Endothelial cell of umbilical vein (primary cell): ENCODE data around the gene MAF. TPM values are rescaled to one million over a fixed set of nuclear protein-coding genes. Genes with fewer than 3 reads are reported as not detected.

ENCODE experiments used
- BruUV-seq: library from RNA; stranded (reverse); fragments of 400-500 nt; replicated peaks from 2 replicates; lab custom pipeline; 2021; lab: Mats Ljungman, UMichigan
- CTCF ChIA-PET: fragments of 300-600, 350-600 bp; sonication (Branson Sonifier 250); formaldehyde crosslinking; loops from one replicate; lab custom pipeline; 2021; ENCODE audit warnings: antibody characterized with exemption, inconsistent platforms; lab: Charles Lee
- POLR2A ChIA-PET: fragments of 300-600, 350-600 bp; sonication (Branson Sonifier 250); formaldehyde crosslinking; loops from one replicate; lab custom pipeline; 2021; ENCODE audit warnings: antibody characterized with exemption, inconsistent platforms; lab: Charles Lee
- DNase-seq: peaks from one replicate; pipeline ENCODE4 v3.0.0-alpha.2; 2011; ENCODE audit warnings: low read depth, low spot score
- FAIRE-seq: peaks from 2 replicates; lab custom pipeline; 2011; peaks lifted over from hg19 to GRCh38; lab: Jason Lieb, UNC
- H2AFZ ChIP-seq: 2 replicates; pipeline ENCODE4 v1.6.0; 2012; ENCODE audit warnings: low read depth, low read length, control low read depth, inconsistent platforms
- H3K27ac ChIP-seq: 2 replicates; pipeline ENCODE4 v1.5.1; 2011; ENCODE audit warnings: low read depth, mild to moderate bottlenecking, control low read depth, low read length, moderate library complexity; ENCODE audit not compliant: insufficient read depth
- H3K27me3 ChIP-seq, 2 experiments: 2 replicates each; pipeline versions ENCODE4 v1.6.0 to v1.6.1; 2011; ENCODE audit warnings: low read length in 2 of 2, mixed read lengths in 1 of 2; ENCODE audit not compliant: control insufficient read depth in 2 of 2, insufficient read depth in 2 of 2
- H3K36me3 ChIP-seq, 2 experiments: 2 replicates in 1 of 2; 3 replicates in 1 of 2; pipeline ENCODE4 v1.5.1; 2011; ENCODE audit warnings: low read length in 2 of 2, mild to moderate bottlenecking in 1 of 2, moderate library complexity in 1 of 2; ENCODE audit not compliant: control insufficient read depth in 2 of 2, insufficient read depth in 2 of 2; ENCODE audit errors: extremely low read depth in 1 of 2
- H3K4me1 ChIP-seq: 3 replicates; pipeline ENCODE4 v1.5.1; 2011; ENCODE audit warnings: mild to moderate bottlenecking, low read length; ENCODE audit not compliant: control insufficient read depth, insufficient read depth; ENCODE audit errors: extremely low read depth
- H3K4me2 ChIP-seq: 2 replicates; pipeline ENCODE4 v1.6.1; 2011; ENCODE audit warnings: low read length, control low read depth, mixed read lengths; ENCODE audit not compliant: insufficient read depth
- H3K4me3 ChIP-seq, 3 experiments: fragments of 200-600 bp in 1 of 3; sonication (generic), shearing (Covaris generic) in 1 of 3; replicated peaks in 1 of 3; 2 replicates each; pipeline ENCODE4 v1.5.1; 2011 to 2016; ENCODE audit warnings: control low read depth in 3 of 3, low read length in 3 of 3, mild to moderate bottlenecking in 2 of 3, inconsistent platforms in 1 of 3, low read depth in 1 of 3, moderate library complexity in 1 of 3; ENCODE audit not compliant: insufficient read depth in 1 of 3
- H3K79me2 ChIP-seq: 2 replicates; pipeline ENCODE4 v1.6.0; 2012; ENCODE audit warnings: low read length, inconsistent platforms; ENCODE audit not compliant: control insufficient read depth, insufficient read depth
- H3K9ac ChIP-seq: replicated peaks from 2 replicates; pipeline ENCODE3; 2011; ENCODE audit warnings: low read length, control low read depth; ENCODE audit not compliant: insufficient read depth; ENCODE audit errors: extremely low read depth
- H3K9me1 ChIP-seq: replicated peaks from 3 replicates; pipeline ENCODE4 v1.6.0; 2011; ENCODE audit warnings: mild to moderate bottlenecking, low read length; ENCODE audit not compliant: control insufficient read depth, insufficient read depth; ENCODE audit errors: extremely low read depth
- H3K9me3 ChIP-seq: replicated peaks from 2 replicates; pipeline ENCODE4 v1.5.1; 2012; ENCODE audit warnings: low read length, inconsistent platforms; ENCODE audit not compliant: control insufficient read depth, insufficient read depth
- H4K20me1 ChIP-seq: replicated peaks from 2 replicates; pipeline ENCODE3; 2011; ENCODE audit warnings: mild to moderate bottlenecking, low read length; ENCODE audit not compliant: control insufficient read depth, insufficient read depth; ENCODE audit errors: extremely low read depth
- EZH2 ChIP-seq: IDR thresholded peaks from 2 replicates; pipeline ENCODE4 v1.6.1; 2012; ENCODE audit warnings: borderline replicate concordance, low read depth, mild to moderate bottlenecking, moderate library complexity, low read length, inconsistent platforms; ENCODE audit not compliant: severe bottlenecking
- FOS ChIP-seq: IDR thresholded peaks from 2 replicates; pipeline ENCODE4 v1.6.1; 2011; ENCODE audit warnings: mild to moderate bottlenecking, low read length, moderate library complexity, borderline replicate concordance; ENCODE audit not compliant: insufficient read depth
- GATA2 ChIP-seq: IDR thresholded peaks from 2 replicates; pipeline ENCODE4 v1.7.0; 2011; ENCODE audit warnings: low read depth, mild to moderate bottlenecking, moderate library complexity, mixed read lengths, low read length; ENCODE audit not compliant: insufficient read length, insufficient read depth
- JUN ChIP-seq: IDR thresholded peaks from 2 replicates; pipeline ENCODE4 v1.6.1; 2011; ENCODE audit warnings: borderline replicate concordance, low read depth; ENCODE audit not compliant: insufficient read length, insufficient read depth
- MAX ChIP-seq: IDR thresholded peaks from 2 replicates; pipeline ENCODE4 v1.6.1; 2011; ENCODE audit not compliant: insufficient read depth, insufficient read length
- POLR2A ChIP-seq: IDR thresholded peaks from 2 replicates; pipeline ENCODE4 v1.6.1; 2012; ENCODE audit warnings: low read depth, mild to moderate bottlenecking, control low read depth, low read length
- dilution Hi-C: fragments of 300-500 bp; cut with MboI; formaldehyde crosslinking; loops from one replicate; pipeline ENCODE4 v1.15.0; 2019; ENCODE audit warnings: low sequenced_read_pairs; ENCODE audit not compliant: extremely low pct_ligation_motif_present
- intact Hi-C: fragments of 100-400 bp; cut with micrococcal nuclease; formaldehyde crosslinking; loops from one replicate; pipeline ENCODE4 v1.10.0; 2022
- polyA plus RNA-seq, 4 experiments: library from polyadenylated mRNA; depleted of rRNA in 3 of 4; stranded (reverse) in 3 of 4; unstranded in 1 of 4; fragments of >200 nt; gene quantifications; 2 replicates each; pipeline versions ENCODE4 v1.2.1 to v1.2.3, GENCODE V29; 2011 to 2012; ENCODE audit warnings: missing spikeins in 1 of 4
- total RNA-seq: library from RNA; stranded (reverse); gene quantifications from 2 replicates; pipeline ENCODE4 v1.2.3, GENCODE V29; 2021
- TF ChIP-seq, protein P1 (sequence below), 2 donors: IDR thresholded peaks; 1 replicate in 1 of 2; 2 replicates in 1 of 2; pipeline ENCODE4 v1.5.1; 2011; ENCODE audit warnings: low read length in 2 of 2, mild to moderate bottlenecking in 2 of 2, moderate library complexity in 2 of 2, control low read depth in 1 of 2, inconsistent platforms in 1 of 2, low read depth in 1 of 2; ENCODE audit not compliant: insufficient read depth in 1 of 2; ENCODE audit errors: extremely low read depth in 1 of 2

Gene MAF
- total and polyA plus RNA-seq, 2 donors (not counting 3 experiments of a cell fraction or from before 2014, with no cell fraction given), result 0.04 to 0.33 TPM

DNA sequence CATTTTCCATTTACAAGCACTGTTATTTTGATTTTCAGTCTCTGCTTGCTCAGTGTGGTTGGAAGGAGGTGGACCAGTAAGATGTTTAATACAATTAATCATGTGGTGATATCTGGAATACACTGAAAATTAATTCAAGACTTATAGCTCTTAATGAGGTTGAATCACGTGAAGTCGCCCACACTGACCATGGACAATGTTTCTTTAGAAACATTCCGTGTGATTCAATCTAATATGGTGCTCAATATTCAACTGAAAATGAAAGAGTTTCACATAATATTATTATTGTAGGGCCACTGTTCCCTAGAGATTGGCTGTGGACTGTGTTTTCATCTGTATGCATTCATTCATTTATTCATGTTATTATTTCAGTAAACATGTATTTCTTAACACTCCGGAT lies 45.2 kb upstream of the MAF start:
- Histone ChIP-seq H3K27ac (no peak overlapping the region), H4K20me1 (no peaks in the 10 kb centered on the region), H3K79me2 (no peaks in the 10 kb centered on the region), H3K4me2 (no peak overlapping the region), H3K9me3 (peaks cover 6% of the 10 kb centered on the region), H3K4me1 (no peaks in the 10 kb centered on the region), H3K36me3 (no peaks in the 10 kb centered on the region), H3K4me3 (no peak overlapping the region), H3K27me3 (no peaks in the 10 kb centered on the region), H2AFZ (no peak overlapping the region), H3K9ac (no peak overlapping the region), H3K9me1 (no peaks in the 10 kb centered on the region)
- dilution Hi-C loops (no loop called here), intact Hi-C loops (no loop called here)
- no TSS peak for BruUV-seq
- no peak for TF ChIP-seq POLR2A
- TF ChIP-seq, protein P1, sequence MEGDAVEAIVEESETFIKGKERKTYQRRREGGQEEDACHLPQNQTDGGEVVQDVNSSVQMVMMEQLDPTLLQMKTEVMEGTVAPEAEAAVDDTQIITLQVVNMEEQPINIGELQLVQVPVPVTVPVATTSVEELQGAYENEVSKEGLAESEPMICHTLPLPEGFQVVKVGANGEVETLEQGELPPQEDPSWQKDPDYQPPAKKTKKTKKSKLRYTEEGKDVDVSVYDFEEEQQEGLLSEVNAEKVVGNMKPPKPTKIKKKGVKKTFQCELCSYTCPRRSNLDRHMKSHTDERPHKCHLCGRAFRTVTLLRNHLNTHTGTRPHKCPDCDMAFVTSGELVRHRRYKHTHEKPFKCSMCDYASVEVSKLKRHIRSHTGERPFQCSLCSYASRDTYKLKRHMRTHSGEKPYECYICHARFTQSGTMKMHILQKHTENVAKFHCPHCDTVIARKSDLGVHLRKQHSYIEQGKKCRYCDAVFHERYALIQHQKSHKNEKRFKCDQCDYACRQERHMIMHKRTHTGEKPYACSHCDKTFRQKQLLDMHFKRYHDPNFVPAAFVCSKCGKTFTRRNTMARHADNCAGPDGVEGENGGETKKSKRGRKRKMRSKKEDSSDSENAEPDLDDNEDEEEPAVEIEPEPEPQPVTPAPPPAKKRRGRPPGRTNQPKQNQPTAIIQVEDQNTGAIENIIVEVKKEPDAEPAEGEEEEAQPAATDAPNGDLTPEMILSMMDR (IDR thresholded peaks at IDR 0.05; ENCODE audit: extremely low read depth in 1 of 2, insufficient read depth in 1 of 2, low read depth in 1 of 2, low read length in 2 of 2), result no peak
- DNase-seq (no peak), FAIRE-seq (no peak)
- ChIA-PET CTCF (no interaction called here), POLR2A (no interaction called here)

DNA sequence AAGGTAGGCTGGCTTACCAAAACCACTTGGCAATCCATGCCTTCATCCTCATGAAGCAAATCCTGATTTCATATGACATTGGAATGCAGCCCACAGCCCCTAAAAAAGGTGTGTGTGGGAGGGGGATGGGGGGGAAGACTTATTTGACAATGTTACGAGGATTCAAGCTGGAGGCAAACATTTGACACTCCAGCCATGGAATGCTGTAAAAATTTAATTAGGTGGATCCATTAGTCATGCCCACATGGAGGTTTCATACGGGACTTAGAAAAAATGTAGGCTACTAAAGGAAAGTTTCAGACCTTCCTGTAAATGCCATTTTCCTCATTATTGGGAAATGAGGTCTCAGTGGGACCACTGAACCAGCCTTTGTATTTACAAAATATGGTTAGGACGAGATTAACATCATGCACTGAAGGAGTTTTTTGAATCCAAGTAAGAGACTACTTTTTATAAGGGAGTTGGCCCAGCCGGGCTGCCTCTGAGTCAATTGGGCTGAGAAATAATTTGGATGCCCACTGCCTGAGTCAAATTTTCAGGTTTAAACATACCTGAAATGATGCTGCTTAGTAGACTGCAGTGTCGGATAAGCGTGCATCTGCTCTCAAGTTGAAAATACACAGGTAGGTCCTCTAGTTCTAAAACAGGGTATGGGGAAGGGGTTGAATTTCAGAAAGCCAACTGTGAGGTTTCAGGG lies 44.6 kb upstream of the MAF start:
- Histone ChIP-seq H3K4me2 (no peak overlapping the region), H3K27me3 (no peaks in the 10 kb centered on the region), H2AFZ (no peak overlapping the region), H4K20me1 (no peaks in the 10 kb centered on the region), H3K27ac (no peak overlapping the region), H3K9me1 (no peaks in the 10 kb centered on the region), H3K9me3 (peaks cover 6% of the 10 kb centered on the region), H3K9ac (no peak overlapping the region), H3K4me3 (no peak overlapping the region), H3K4me1 (no peaks in the 10 kb centered on the region), H3K79me2 (no peaks in the 10 kb centered on the region), H3K36me3 (no peaks in the 10 kb centered on the region)
- CTCF ChIA-PET, result no interaction called here
- POLR2A ChIA-PET, result no interaction called here
- TF ChIP-seq GATA2 (no peak), EZH2 (no peak), MAX (no peak), JUN (no peak), FOS (no peak)
- TF ChIP-seq, protein P1 (IDR thresholded peaks at IDR 0.05; ENCODE audit: extremely low read depth in 1 of 2, insufficient read depth in 1 of 2, low read depth in 1 of 2, low read length in 2 of 2), result no peak
- no peak for FAIRE-seq
- intact Hi-C loops, result no loop called here
- no peak for DNase-seq
- dilution Hi-C loops, result no loop called here
- no TSS peak for BruUV-seq
